NT2/D1 (cell line): Measurements from ENCODE around the gene CCSER2.

ENCODE experiments used
- DNase-seq: peaks from one replicate; pipeline ENCODE4 v3.0.0-alpha.2; 2011; ENCODE audit warnings: low read depth, low spot score
- H3K27me3 ChIP-seq: 2 replicates; pipeline ENCODE4 v1.6.0; 2011; ENCODE audit warnings: mild to moderate bottlenecking; ENCODE audit not compliant: insufficient read length, insufficient read depth
- H3K36me3 ChIP-seq: 2 replicates; pipeline ENCODE4 v1.6.1; 2011; ENCODE audit warnings: mild to moderate bottlenecking, low read length, mixed read lengths; ENCODE audit not compliant: insufficient read depth, insufficient read length
- H3K4me1 ChIP-seq: 2 replicates; pipeline ENCODE4 v1.5.1; 2011; ENCODE audit not compliant: insufficient read depth, insufficient read length
- H3K4me3 ChIP-seq: 2 replicates; pipeline ENCODE4 v1.5.1; 2011; ENCODE audit warnings: low read depth; ENCODE audit not compliant: insufficient read length
- H3K9ac ChIP-seq: 2 replicates; pipeline ENCODE4 v1.6.0; 2011; ENCODE audit warnings: low read depth; ENCODE audit not compliant: insufficient read length
- H3K9me3 ChIP-seq: 2 replicates; pipeline ENCODE4 v1.5.1; 2011; ENCODE audit warnings: mild to moderate bottlenecking, low read length; ENCODE audit not compliant: insufficient read depth
- SUZ12 ChIP-seq: IDR thresholded peaks from 2 replicates; pipeline ENCODE4 v1.6.1; 2011; ENCODE audit not compliant: insufficient read length, insufficient read depth; ENCODE audit errors: extremely low read depth
- YY1 ChIP-seq: IDR thresholded peaks from 2 replicates; pipeline ENCODE4 v1.6.1; 2011; ENCODE audit not compliant: insufficient read length, insufficient read depth
- ZNF274 ChIP-seq: IDR thresholded peaks from 2 replicates; pipeline ENCODE4 v1.6.1; 2011; ENCODE audit warnings: mild to moderate bottlenecking, low read depth, low read length

The CCSER2 gene

DNA sequence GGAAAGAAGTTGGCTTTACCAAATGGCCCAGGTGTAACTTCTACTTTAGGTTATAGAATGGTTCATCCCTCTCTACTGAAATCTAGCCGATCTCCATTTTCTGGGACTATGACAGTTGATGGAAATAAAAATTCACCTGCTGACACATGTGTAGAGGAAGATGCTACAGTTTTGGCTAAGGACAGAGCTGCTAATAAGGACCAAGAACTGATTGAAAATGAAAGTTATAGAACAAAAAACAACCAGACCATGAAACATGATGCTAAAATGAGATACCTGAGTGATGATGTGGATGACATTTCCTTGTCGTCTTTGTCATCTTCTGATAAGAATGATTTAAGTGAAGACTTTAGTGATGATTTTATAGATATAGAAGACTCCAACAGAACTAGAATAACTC is 43.6 kb downstream of the CCSER2 start:
- Histone ChIP-seq H3K4me1 (no peaks in the 10 kb centered on the region), H3K36me3 (peaks cover 19% of the 10 kb centered on the region), H3K9me3 (no peaks in the 10 kb centered on the region), H3K4me3 (no peak overlapping the region), H3K27me3 (no peaks in the 10 kb centered on the region), H3K9ac (no peak overlapping the region)
- TF ChIP-seq SUZ12 (no peak), ZNF274 (no peak)
- DNase-seq = no peak

DNA sequence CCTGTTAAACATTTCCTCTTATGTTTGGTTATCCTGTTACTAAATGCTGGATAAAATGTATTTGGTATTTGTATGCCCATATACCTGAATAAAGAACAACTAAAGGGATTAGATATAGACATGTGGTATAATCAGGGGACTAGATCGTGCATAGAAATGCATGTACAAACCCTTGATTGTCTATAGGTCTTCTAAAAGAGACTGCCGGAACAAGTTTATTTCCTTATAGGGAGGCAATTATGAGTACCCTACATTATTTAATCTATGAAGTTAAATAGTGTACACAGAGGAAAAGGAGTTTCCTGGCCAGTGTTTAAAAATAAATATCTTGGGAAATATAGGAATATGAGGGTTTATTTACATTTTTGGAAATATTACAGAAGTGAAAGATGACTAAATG is 44.6 kb downstream of the CCSER2 start:
- Histone ChIP-seq H3K4me1 (no peaks in the 10 kb centered on the region), H3K36me3 (peaks cover 19% of the 10 kb centered on the region), H3K9me3 (no peaks in the 10 kb centered on the region), H3K9ac (no peak overlapping the region), H3K27me3 (no peaks in the 10 kb centered on the region), H3K4me3 (no peak overlapping the region)
- TF ChIP-seq YY1 = no peak
- TF ChIP-seq ZNF274 = no peak
- no peak for TF ChIP-seq SUZ12
- DNase-seq = no peak

DNA sequence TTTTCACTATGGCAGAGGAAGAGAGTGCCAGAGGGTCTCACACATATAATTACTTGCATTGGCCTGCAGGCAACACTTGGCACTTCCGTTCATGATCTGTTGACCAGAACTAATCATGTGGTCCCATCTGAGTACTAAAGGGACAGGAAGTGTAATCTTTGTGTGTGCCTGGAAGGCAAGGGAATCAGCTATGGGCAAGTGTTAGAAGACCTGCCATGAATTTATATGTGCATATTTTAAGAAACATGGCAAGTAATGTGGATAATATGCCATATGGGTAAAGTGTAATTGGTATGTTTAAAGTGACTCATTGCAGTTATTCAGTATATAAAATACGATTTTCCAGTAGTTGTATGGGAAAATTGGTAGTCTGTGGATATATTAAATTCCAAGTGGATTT is 46.1 kb downstream of the CCSER2 start:
- Histone ChIP-seq H3K4me3 (no peak overlapping the region), H3K27me3 (no peaks in the 10 kb centered on the region), H3K36me3 (peaks cover 19% of the 10 kb centered on the region), H3K9ac (no peak overlapping the region), H3K9me3 (no peaks in the 10 kb centered on the region), H3K4me1 (no peaks in the 10 kb centered on the region)
- no peak for DNase-seq
- TF ChIP-seq ZNF274 = no peak
- no peak for TF ChIP-seq SUZ12
- TF ChIP-seq YY1 = no peak

DNA sequence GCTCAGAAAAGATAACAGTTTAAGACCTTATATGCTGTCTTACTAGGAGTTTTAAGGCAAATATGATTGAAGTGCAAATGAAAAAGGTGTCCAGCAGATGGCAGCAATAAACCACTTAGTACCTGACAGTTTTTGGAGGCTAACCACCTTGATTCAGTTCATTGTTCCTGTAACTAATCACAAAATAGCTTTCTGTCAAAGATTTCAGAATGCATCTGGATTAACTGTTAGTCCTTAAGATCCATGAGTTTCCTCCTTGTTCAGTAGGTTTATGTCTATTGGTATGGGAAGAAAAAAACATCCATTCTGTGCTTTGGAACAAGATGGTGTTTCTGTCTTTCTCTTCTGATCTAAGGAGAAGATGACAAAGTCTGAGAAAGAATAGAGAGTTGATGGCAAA is 46.6 kb downstream of the CCSER2 start:
- DNase-seq = peak; percentile 23
- Histone ChIP-seq H3K27me3 (no peaks in the 10 kb centered on the region), H3K36me3 (peaks cover 19% of the 10 kb centered on the region)

DNA sequence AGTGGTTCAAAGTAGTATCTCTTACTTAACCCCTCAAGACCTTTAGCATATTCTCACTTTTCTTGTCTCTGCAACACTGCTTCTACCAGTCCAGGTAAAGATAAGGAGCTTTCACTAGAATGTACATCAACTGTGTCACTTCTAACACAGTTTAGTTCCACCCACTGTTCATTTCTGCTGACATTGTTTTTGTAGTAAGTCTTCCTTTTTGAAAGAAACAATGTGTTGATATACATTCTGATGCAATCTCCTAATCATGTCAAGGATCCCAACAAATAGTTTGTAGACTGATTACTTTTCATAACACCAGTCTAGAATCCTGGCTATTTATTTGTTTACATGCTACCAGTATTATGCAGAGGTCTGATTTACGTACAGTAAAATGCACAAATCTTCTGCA is 47.5 kb downstream of the CCSER2 start:
- H3K4me1 ChIP-seq = no peaks in the 10 kb centered on the region
- no peak for DNase-seq
- no peak overlapping the region for H3K9ac ChIP-seq
- H3K36me3 ChIP-seq = peaks cover 22% of the 10 kb centered on the region
- no peaks in the 10 kb centered on the region for H3K9me3 ChIP-seq
- no peak for TF ChIP-seq ZNF274
- TF ChIP-seq SUZ12 = no peak
- TF ChIP-seq YY1 = no peak
- no peak overlapping the region for H3K4me3 ChIP-seq
- H3K27me3 ChIP-seq = no peaks in the 10 kb centered on the region

More for the DNA sequence above, 46.6 kb downstream of the CCSER2 start:
- TF ChIP-seq YY1 = no peak
- TF ChIP-seq SUZ12 = no peak
- no peak for TF ChIP-seq ZNF274
- no peak overlapping the region for H3K9ac ChIP-seq
- no peak overlapping the region for H3K4me3 ChIP-seq
- no peaks in the 10 kb centered on the region for H3K9me3 ChIP-seq
- H3K4me1 ChIP-seq = no peaks in the 10 kb centered on the region

DNA sequence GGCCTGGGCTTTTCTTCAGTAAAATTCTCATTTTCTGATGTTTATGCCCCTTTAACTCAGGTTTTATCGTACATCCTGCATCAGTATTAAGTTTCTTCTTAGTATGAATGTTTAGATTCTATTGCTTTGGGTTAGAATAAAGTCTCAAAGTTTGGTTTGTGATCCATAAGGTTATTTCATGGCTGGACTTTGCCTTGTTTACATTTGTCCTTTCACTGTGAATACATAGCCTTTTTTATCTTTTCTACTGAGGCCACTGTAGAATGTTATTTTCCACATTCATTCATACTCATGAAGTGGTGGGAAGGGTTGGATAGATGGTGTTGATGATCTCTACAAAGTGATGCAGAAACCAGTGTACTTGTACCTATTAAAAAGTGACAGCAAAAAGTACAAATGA is 59.8 kb downstream of the CCSER2 start:
- no peaks in the 10 kb centered on the region for H3K27me3 ChIP-seq
- peaks cover 6% of the 10 kb centered on the region for H3K36me3 ChIP-seq
- no peaks in the 10 kb centered on the region; the same call in 1 of the 2 replicates for H3K9me3 ChIP-seq
- H3K4me1 ChIP-seq = no peaks in the 10 kb centered on the region
- TF ChIP-seq ZNF274 (no peak), YY1 (no peak), SUZ12 (no peak)
- no peak overlapping the region for H3K9ac ChIP-seq
- no peak for DNase-seq
- no peak overlapping the region for H3K4me3 ChIP-seq

DNA sequence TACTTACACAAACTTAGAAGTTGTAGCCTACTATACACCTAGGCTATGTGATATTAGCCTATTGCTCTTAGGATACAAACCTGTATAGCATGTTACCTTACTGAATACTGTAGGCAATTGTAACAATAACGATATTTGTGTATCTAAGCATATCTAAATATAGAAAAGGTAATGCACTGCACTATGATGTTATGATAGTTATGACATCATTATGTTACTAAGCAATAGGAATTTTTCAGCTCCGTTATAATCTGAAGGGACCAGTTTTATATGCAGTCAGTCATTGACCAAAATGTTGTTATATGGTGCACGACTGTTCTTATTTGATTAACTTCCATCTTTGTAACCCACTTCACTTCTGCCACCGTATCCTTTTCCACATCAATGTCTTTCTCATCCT is 62.0 kb downstream of the CCSER2 start:
- Histone ChIP-seq H3K9ac (no peak overlapping the region), H3K9me3 (no peaks in the 10 kb centered on the region), H3K36me3 (peaks cover 6% of the 10 kb centered on the region), H3K4me1 (no peaks in the 10 kb centered on the region), H3K27me3 (no peaks in the 10 kb centered on the region), H3K4me3 (no peak overlapping the region)
- TF ChIP-seq SUZ12 (no peak), ZNF274 (no peak), YY1 (no peak)
- no peak for DNase-seq

DNA sequence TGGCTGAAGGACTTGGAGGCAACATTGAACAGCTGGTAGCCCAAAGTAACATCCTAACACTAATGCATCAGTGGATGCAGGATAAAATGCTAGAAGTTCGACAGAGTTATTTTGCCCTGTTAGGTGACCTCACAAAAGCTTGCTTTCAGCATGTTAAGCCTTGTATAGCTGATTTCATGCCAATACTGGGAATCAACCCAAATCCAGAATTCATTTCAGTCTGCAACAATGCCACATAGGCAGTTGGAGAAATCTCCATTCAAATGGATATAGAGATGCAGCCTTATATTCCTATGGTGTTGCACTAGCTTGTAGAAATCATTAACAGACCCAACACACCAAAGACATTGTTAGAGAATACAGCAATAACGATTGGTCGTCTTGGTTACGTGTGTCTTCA is 62.9 kb downstream of the CCSER2 start:
- Histone ChIP-seq H3K36me3 (peaks cover 6% of the 10 kb centered on the region), H3K27me3 (no peaks in the 10 kb centered on the region), H3K4me1 (no peaks in the 10 kb centered on the region), H3K9me3 (no peaks in the 10 kb centered on the region), H3K4me3 (no peak overlapping the region), H3K9ac (no peak overlapping the region)
- TF ChIP-seq ZNF274 (no peak), YY1 (no peak), SUZ12 (no peak)
- DNase-seq = no peak
